HepG2 (cell line): ENCODE measurements around the gene CCDC177. TPM values are rescaled to one million over a fixed set of nuclear protein-coding genes. Genes with fewer than 3 reads are reported as not detected.

Experiments used
- EED ChIP-seq: sonication (generic); formaldehyde crosslinking; IDR thresholded peaks from 2 replicates; pipeline ENCODE4 v1.5.0; 2020; ENCODE audit warnings: mild to moderate bottlenecking, missing genetic modification reagents
- PCBP2 ChIP-seq: fragments of 200-400 bp; formaldehyde crosslinking; optimal IDR thresholded peaks from 2 replicates; pipeline ENCODE3; 2018; ENCODE audit warnings: low read length, low read depth; ENCODE audit not compliant: poor library complexity, severe bottlenecking
- REPIN1 ChIP-seq: sonication (generic); formaldehyde crosslinking; IDR thresholded peaks from 2 replicates; pipeline ENCODE4 v1.8.0; 2022; ENCODE audit warnings: missing genetic modification reagents, low read depth, mild to moderate bottlenecking, borderline replicate concordance
- ZBTB20 ChIP-seq: sonication (generic); formaldehyde crosslinking; IDR thresholded peaks from 2 replicates; pipeline ENCODE4 v1.8.1; 2023; ENCODE audit warnings: missing genetic modification reagents, low read depth, mild to moderate bottlenecking, borderline replicate concordance
- ZFYVE20 ChIP-seq: sonication (generic); formaldehyde crosslinking; IDR thresholded peaks from 2 replicates; pipeline ENCODE4 v1.8.0; 2023; ENCODE audit warnings: low read depth, mild to moderate bottlenecking, moderate library complexity, missing genetic modification reagents, borderline replicate concordance
- ZNF20 ChIP-seq: sonication (generic); formaldehyde crosslinking; IDR thresholded peaks from 2 replicates; pipeline ENCODE4 v1.4.0; 2020; ENCODE audit warnings: mild to moderate bottlenecking, moderate library complexity, missing genetic modification reagents
- ZNF207 ChIP-seq: fragments of 450-650 bp; IDR thresholded peaks from 2 replicates; pipeline ENCODE4 v1.6.1; 2016; ENCODE audit warnings: antibody characterized with exemption, borderline replicate concordance
- ZNF431 ChIP-seq: sonication (generic); formaldehyde crosslinking; IDR thresholded peaks from 2 replicates; pipeline ENCODE4 v1.9.0; 2022; ENCODE audit warnings: missing genetic modification reagents, low read depth, mild to moderate bottlenecking, borderline replicate concordance
- polyA plus RNA-seq, 8 experiments: library from polyadenylated mRNA; depleted of rRNA in 3 of 8; stranded (reverse) in 7 of 8; unstranded in 1 of 8; fragments of >200 nt; fragmentation: Illumina TruSeq in 4 of 8; extraction: Trizol in 4 of 8; gene quantifications; 2 replicates each; pipeline versions ENCODE4 v1.2.1 to v1.2.3, GENCODE V29; 2011 to 2016; ENCODE audit warnings: low read depth in 4 of 8, missing spikeins in 1 of 8, mixed read lengths in 1 of 8; ENCODE audit not compliant: insufficient read depth in 1 of 8
- total RNA-seq, 5 experiments: library from RNA; depleted of rRNA; stranded (reverse); fragments of >200 nt; fragmentation: Illumina TruSeq; extraction: Trizol; gene quantifications; 2 replicates each; pipeline ENCODE4 v1.2.3, GENCODE V29; 2016; ENCODE audit warnings: low read depth in 1 of 5
- TF ChIP-seq, protein P1 (sequence below): sonication (generic); formaldehyde crosslinking; IDR thresholded peaks from 2 replicates; pipeline ENCODE4 v1.5.1; 2020; ENCODE audit warnings: mild to moderate bottlenecking, missing genetic modification reagents, moderate library complexity
- TF ChIP-seq, protein P2 (sequence below): sonication (generic); formaldehyde crosslinking; IDR thresholded peaks from 2 replicates; pipeline ENCODE4 v1.4.0; 2020; ENCODE audit warnings: low read depth, mild to moderate bottlenecking, missing genetic modification reagents
- TF ChIP-seq, protein P3 (sequence below): sonication (generic); formaldehyde crosslinking; IDR thresholded peaks from 2 replicates; pipeline ENCODE4 v1.5.0; 2020; ENCODE audit warnings: mild to moderate bottlenecking, missing genetic modification reagents
- TF ChIP-seq, protein P4 (sequence below): sonication (generic); formaldehyde crosslinking; IDR thresholded peaks from 2 replicates; pipeline ENCODE4 v1.5.1; 2020; ENCODE audit warnings: missing genetic modification reagents, mild to moderate bottlenecking, borderline replicate concordance
- TF ChIP-seq, protein P5 (sequence below): sonication (generic); formaldehyde crosslinking; IDR thresholded peaks from 2 replicates; pipeline ENCODE4 v1.4.0; 2020; ENCODE audit warnings: missing genetic modification reagents, mild to moderate bottlenecking, borderline replicate concordance

CCDC177 gene
- total and polyA plus RNA-seq, 2 of the 13 experiments (the other 11 are each of a cell fraction or from before 2014, with no cell fraction given): not detected

DNA sequence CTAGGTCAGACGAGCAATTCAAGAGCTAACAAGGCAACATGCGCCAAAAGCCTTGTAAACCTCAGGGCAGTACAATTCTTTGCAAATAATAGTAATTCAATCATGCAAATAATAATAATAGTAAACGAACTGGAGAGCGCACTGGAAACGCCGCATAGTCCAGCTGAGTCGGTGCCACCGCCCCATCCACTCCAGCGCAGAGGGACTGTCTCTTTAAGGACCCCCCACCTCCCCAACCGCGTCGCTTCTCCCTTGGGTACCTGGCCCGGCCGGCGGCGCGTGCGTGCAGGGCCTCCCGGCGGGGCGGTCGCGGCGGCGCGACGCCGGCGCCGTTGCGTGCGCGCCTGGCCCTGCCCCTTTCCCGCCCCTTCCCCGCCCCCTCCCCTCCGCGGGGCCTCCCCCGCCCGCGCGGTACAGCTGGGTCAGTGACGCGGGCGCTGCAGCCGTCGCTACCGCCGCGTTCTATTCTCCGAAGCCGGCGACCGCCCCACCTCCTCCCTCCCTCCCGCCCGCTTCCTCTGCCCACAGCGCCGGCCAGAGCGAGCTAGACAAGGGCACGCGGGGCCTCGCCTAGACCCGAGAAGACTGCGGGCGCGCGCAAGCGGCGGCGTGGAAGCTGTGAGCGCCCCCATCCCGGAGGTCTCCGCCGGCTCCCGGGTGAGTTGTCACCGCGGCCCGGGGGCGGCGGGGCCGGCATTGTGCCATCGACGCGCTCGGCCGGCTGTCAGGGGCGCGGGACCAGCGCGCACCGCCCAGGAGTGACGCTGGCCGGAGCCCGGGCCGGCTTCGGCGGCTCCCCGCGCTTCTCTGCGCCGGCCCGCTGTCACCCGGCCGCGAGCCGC is 36.7 kb upstream of the CCDC177 start, which contains the start of gene SUSD6 (continued):
- TF ChIP-seq, protein P1, sequence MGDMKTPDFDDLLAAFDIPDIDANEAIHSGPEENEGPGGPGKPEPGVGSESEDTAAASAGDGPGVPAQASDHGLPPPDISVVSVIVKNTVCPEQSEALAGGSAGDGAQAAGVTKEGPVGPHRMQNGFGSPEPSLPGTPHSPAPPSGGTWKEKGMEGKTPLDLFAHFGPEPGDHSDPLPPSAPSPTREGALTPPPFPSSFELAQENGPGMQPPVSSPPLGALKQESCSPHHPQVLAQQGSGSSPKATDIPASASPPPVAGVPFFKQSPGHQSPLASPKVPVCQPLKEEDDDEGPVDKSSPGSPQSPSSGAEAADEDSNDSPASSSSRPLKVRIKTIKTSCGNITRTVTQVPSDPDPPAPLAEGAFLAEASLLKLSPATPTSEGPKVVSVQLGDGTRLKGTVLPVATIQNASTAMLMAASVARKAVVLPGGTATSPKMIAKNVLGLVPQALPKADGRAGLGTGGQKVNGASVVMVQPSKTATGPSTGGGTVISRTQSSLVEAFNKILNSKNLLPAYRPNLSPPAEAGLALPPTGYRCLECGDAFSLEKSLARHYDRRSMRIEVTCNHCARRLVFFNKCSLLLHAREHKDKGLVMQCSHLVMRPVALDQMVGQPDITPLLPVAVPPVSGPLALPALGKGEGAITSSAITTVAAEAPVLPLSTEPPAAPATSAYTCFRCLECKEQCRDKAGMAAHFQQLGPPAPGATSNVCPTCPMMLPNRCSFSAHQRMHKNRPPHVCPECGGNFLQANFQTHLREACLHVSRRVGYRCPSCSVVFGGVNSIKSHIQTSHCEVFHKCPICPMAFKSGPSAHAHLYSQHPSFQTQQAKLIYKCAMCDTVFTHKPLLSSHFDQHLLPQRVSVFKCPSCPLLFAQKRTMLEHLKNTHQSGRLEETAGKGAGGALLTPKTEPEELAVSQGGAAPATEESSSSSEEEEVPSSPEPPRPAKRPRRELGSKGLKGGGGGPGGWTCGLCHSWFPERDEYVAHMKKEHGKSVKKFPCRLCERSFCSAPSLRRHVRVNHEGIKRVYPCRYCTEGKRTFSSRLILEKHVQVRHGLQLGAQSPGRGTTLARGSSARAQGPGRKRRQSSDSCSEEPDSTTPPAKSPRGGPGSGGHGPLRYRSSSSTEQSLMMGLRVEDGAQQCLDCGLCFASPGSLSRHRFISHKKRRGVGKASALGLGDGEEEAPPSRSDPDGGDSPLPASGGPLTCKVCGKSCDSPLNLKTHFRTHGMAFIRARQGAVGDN (CRISPR knock-in tag): peak; percentile 60
- TF ChIP-seq REPIN1 (CRISPR knock-in tag) (no peak), ZNF20 (CRISPR knock-in tag) (no peak), ZBTB20 (CRISPR knock-in tag) (no peak), PCBP2 (no peak), EED (CRISPR knock-in tag) (no peak), ZNF431 (CRISPR knock-in tag) (no peak), ZFYVE20 (CRISPR knock-in tag) (no peak), ZNF207 (no peak)
- TF ChIP-seq, protein P2, sequence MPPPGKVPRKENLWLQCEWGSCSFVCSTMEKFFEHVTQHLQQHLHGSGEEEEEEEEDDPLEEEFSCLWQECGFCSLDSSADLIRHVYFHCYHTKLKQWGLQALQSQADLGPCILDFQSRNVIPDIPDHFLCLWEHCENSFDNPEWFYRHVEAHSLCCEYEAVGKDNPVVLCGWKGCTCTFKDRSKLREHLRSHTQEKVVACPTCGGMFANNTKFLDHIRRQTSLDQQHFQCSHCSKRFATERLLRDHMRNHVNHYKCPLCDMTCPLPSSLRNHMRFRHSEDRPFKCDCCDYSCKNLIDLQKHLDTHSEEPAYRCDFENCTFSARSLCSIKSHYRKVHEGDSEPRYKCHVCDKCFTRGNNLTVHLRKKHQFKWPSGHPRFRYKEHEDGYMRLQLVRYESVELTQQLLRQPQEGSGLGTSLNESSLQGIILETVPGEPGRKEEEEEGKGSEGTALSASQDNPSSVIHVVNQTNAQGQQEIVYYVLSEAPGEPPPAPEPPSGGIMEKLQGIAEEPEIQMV: no peak
- TF ChIP-seq, protein P3, sequence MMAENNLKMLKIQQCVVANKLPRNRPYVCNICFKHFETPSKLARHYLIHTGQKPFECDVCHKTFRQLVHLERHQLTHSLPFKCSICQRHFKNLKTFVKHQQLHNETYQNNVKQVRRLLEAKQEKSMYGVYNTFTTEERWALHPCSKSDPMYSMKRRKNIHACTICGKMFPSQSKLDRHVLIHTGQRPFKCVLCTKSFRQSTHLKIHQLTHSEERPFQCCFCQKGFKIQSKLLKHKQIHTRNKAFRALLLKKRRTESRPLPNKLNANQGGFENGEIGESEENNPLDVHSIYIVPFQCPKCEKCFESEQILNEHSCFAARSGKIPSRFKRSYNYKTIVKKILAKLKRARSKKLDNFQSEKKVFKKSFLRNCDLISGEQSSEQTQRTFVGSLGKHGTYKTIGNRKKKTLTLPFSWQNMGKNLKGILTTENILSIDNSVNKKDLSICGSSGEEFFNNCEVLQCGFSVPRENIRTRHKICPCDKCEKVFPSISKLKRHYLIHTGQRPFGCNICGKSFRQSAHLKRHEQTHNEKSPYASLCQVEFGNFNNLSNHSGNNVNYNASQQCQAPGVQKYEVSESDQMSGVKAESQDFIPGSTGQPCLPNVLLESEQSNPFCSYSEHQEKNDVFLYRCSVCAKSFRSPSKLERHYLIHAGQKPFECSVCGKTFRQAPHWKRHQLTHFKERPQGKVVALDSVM (CRISPR knock-in tag): no peak
- TF ChIP-seq, protein P4, sequence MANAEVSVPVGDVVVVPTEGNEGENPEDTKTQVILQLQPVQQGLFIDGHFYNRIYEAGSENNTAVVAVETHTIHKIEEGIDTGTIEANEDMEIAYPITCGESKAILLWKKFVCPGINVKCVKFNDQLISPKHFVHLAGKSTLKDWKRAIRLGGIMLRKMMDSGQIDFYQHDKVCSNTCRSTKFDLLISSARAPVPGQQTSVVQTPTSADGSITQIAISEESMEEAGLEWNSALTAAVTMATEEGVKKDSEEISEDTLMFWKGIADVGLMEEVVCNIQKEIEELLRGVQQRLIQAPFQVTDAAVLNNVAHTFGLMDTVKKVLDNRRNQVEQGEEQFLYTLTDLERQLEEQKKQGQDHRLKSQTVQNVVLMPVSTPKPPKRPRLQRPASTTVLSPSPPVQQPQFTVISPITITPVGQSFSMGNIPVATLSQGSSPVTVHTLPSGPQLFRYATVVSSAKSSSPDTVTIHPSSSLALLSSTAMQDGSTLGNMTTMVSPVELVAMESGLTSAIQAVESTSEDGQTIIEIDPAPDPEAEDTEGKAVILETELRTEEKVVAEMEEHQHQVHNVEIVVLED: peak; percentile 78
- TF ChIP-seq, protein P5, sequence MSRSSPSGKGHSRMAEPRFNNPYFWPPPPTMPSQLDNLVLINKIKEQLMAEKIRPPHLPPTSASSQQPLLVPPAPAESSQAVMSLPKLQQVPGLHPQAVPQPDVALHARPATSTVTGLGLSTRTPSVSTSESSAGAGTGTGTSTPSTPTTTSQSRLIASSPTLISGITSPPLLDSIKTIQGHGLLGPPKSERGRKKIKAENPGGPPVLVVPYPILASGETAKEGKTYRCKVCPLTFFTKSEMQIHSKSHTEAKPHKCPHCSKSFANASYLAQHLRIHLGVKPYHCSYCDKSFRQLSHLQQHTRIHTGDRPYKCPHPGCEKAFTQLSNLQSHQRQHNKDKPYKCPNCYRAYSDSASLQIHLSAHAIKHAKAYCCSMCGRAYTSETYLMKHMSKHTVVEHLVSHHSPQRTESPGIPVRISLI (CRISPR knock-in tag): no peak
